Liver (tissue), 9 donors: Measurements from ENCODE around the gene TMEM184C. TPM values are rescaled to one million over a fixed set of nuclear protein-coding genes. Genes with fewer than 3 reads are reported as not detected.

Experiments used
- DNase-seq: peaks from one replicate; pipeline ENCODE4 v3.0.0-alpha.2; 2017; ENCODE audit warnings: low spot score
- H3K27ac ChIP-seq, 2 donors: one replicate each; pipeline ENCODE4 v1.7.0; 2013; ENCODE audit warnings: inconsistent platforms in 2 of 2, low read length in 2 of 2, control low read depth in 1 of 2, low read depth in 1 of 2, mild to moderate bottlenecking in 1 of 2
- H3K27me3 ChIP-seq, 4 donors: one replicate each; pipeline versions ENCODE4 v1.6.1 to v1.7.0; 2013; ENCODE audit warnings: low read length in 3 of 4, inconsistent platforms in 1 of 4, mild to moderate bottlenecking in 1 of 4, moderate library complexity in 1 of 4; ENCODE audit not compliant: control insufficient read depth in 4 of 4, insufficient read depth in 4 of 4
- H3K36me3 ChIP-seq, 4 donors: one replicate each; pipeline versions ENCODE4 v1.6.1 to v1.7.0; 2013; ENCODE audit warnings: low read length in 3 of 4, mild to moderate bottlenecking in 3 of 4, low read depth in 1 of 4, moderate library complexity in 1 of 4; ENCODE audit not compliant: control insufficient read depth in 4 of 4, insufficient read depth in 3 of 4
- H3K4me1 ChIP-seq, 4 donors: one replicate each; pipeline versions ENCODE4 v1.6.1 to v1.7.0; 2013; ENCODE audit warnings: low read length in 3 of 4, mild to moderate bottlenecking in 3 of 4, moderate library complexity in 1 of 4; ENCODE audit not compliant: control insufficient read depth in 4 of 4, insufficient read depth in 4 of 4
- H3K4me3 ChIP-seq, 3 donors: one replicate each; pipeline versions ENCODE4 v1.6.1 to v1.7.0; 2013; ENCODE audit warnings: low read length in 3 of 3, control low read depth in 1 of 3, low read depth in 1 of 3, mild to moderate bottlenecking in 1 of 3
- H3K9ac ChIP-seq, 2 donors: one replicate each; pipeline ENCODE4 v1.7.0; 2013; ENCODE audit warnings: low read length in 2 of 2, mild to moderate bottlenecking in 2 of 2, moderate library complexity in 2 of 2, control low read depth in 1 of 2, low read depth in 1 of 2
- H3K9me3 ChIP-seq, 4 donors: one replicate each; pipeline versions ENCODE4 v1.6.1 to v1.7.0; 2013; ENCODE audit warnings: low read length in 3 of 4; ENCODE audit not compliant: control insufficient read depth in 4 of 4
- ATF3 ChIP-seq: IDR thresholded peaks from 2 replicates; pipeline ENCODE4 v1.6.1; 2016; ENCODE audit warnings: antibody characterized with exemption
- CTCF ChIP-seq: fragments of 150-350 bp; IDR thresholded peaks from 2 replicates; pipeline ENCODE4 v1.5.1; 2017; ENCODE audit warnings: improper control_type of control experiment, low read depth, low read length; ENCODE audit not compliant: missing input control
- EGR1 ChIP-seq, 2 donors: IDR thresholded peaks; 2 replicates each; pipeline ENCODE4 v1.6.1; 2016 to 2018; ENCODE audit warnings: antibody characterized with exemption in 2 of 2, low read depth in 2 of 2
- FOXA1 ChIP-seq: IDR thresholded peaks from 2 replicates; pipeline ENCODE4 v1.6.1; 2016; ENCODE audit warnings: antibody characterized with exemption
- FOXA2 ChIP-seq: IDR thresholded peaks from 2 replicates; pipeline ENCODE4 v1.6.1; 2016; ENCODE audit warnings: antibody characterized with exemption
- GABPA ChIP-seq, 2 donors: IDR thresholded peaks in 1 of 2; conservative IDR thresholded peaks in 1 of 2; 2 replicates each; pipeline ENCODE4 v1.6.1; 2016; ENCODE audit warnings: antibody characterized with exemption in 2 of 2, mild to moderate bottlenecking in 1 of 2, moderate library complexity in 1 of 2
- HNF4G ChIP-seq: IDR thresholded peaks from 2 replicates; pipeline ENCODE4 v1.6.1; 2016; ENCODE audit warnings: antibody characterized with exemption
- JUND ChIP-seq, 2 donors: IDR thresholded peaks; 2 replicates each; pipeline ENCODE4 v1.6.1; 2016; ENCODE audit warnings: antibody characterized with exemption in 2 of 2
- MAX ChIP-seq: IDR thresholded peaks from 2 replicates; pipeline ENCODE4 v1.6.1; 2016; ENCODE audit warnings: antibody characterized with exemption
- NR2F2 ChIP-seq: IDR thresholded peaks from 2 replicates; pipeline ENCODE4 v1.6.1; 2016; ENCODE audit warnings: antibody characterized with exemption
- RAD21 ChIP-seq, 2 donors: IDR thresholded peaks; 2 replicates each; pipeline ENCODE4 v1.6.1; 2016; ENCODE audit warnings: antibody characterized with exemption in 2 of 2, mild to moderate bottlenecking in 2 of 2
- REST ChIP-seq: IDR thresholded peaks from 2 replicates; pipeline ENCODE4 v1.6.1; 2016; ENCODE audit warnings: antibody characterized with exemption, mild to moderate bottlenecking
- RXRA ChIP-seq, 2 donors: IDR thresholded peaks; 2 replicates each; pipeline ENCODE4 v1.6.1; 2017 to 2018; ENCODE audit warnings: antibody characterized with exemption in 2 of 2, mild to moderate bottlenecking in 1 of 2
- SP1 ChIP-seq: IDR thresholded peaks from 2 replicates; pipeline ENCODE4 v1.6.1; 2018; ENCODE audit warnings: antibody characterized with exemption, mild to moderate bottlenecking
- TAF1 ChIP-seq: conservative IDR thresholded peaks from 2 replicates; pipeline ENCODE4 v1.6.1; 2016; ENCODE audit warnings: antibody characterized with exemption, mild to moderate bottlenecking
- ZBTB33 ChIP-seq: IDR thresholded peaks from 2 replicates; pipeline ENCODE4 v1.6.1; 2016; ENCODE audit warnings: antibody characterized with exemption
- WGBS: extraction: QIAGEN DNeasy Blood & Tissue Kit; methylation state at CpG from one replicate; pipeline ENCODE4 v1.1.7; 2013; 5-methylcytosine and 5-hydroxymethylcytosine counted together
- polyA plus RNA-seq, 2 donors: library from polyadenylated mRNA; stranded (reverse) in 1 of 2; unstranded in 1 of 2; fragments of 200-250 nt in 1 of 2; fragments of >200 nt in 1 of 2; fragmentation: Nextera tagmentation in 1 of 2; extraction: Ambion mirVana in 1 of 2; gene quantifications; one replicate each; pipeline versions ENCODE4 v1.2.1 to v1.2.3, GENCODE V29; 2013 to 2015
- total RNA-seq, 2 donors: library from RNA; depleted of rRNA; stranded (reverse); fragments of >200 nt; gene quantifications; one replicate each; pipeline ENCODE4 v1.2.3, GENCODE V29; 2014
- donor health status: healthy.
- donor health status: healthy.
- donor health status: healthy.
- donor health status: healthy.
- donor health status: healthy.

TMEM184C gene
- total and polyA plus RNA-seq, 4 donors: 9.1 to 31.4 (median 13.4) TPM

GRCh38 chr4:147586637-147587036 is 30.6 kb upstream of the TMEM184C start:
- DNase-seq: no peak
- Histone ChIP-seq H3K9me3 (no peaks in the 10 kb centered on the region), H3K27ac (no peak overlapping the region), H3K27me3 (no peaks in the 10 kb centered on the region), H3K4me3 (no peak overlapping the region), H3K4me1 (no peaks in the 10 kb centered on the region), H3K9ac (no peak overlapping the region), H3K36me3 (no peaks in the 10 kb centered on the region)
- 85% methylated on average over 4 of the region's 4 CpGs for WGBS
- no peak for TF ChIP-seq REST
- no peak for TF ChIP-seq NR2F2
- TF ChIP-seq HNF4G: no peak
- no peak for TF ChIP-seq ZBTB33
- TF ChIP-seq TAF1: no peak
- TF ChIP-seq RXRA (IDR thresholded peaks at IDR 0.05): no peak
- TF ChIP-seq GABPA (IDR thresholded peaks at IDR 0.05 in 1 of 2, conservative IDR thresholded peaks at IDR 0.05 in 1 of 2): no peak
- TF ChIP-seq JUND (IDR thresholded peaks at IDR 0.05): no peak
- no peak for TF ChIP-seq FOXA1
- TF ChIP-seq CTCF: no peak
- no peak for TF ChIP-seq MAX
- no peak for TF ChIP-seq EGR1 (IDR thresholded peaks at IDR 0.05; ENCODE audit: low read depth in 2 of 2)
- no peak for TF ChIP-seq FOXA2
- no peak for TF ChIP-seq SP1
- no peak for TF ChIP-seq ATF3
- TF ChIP-seq RAD21 (IDR thresholded peaks at IDR 0.05): no peak

- no peaks in the 10 kb centered on the region for H3K4me1 ChIP-seq
- TF ChIP-seq EGR1 (IDR thresholded peaks at IDR 0.05; ENCODE audit: low read depth in 2 of 2): no peak
- TF ChIP-seq FOXA1: no peak
- TF ChIP-seq ATF3: no peak
- TF ChIP-seq NR2F2: no peak
- no peak overlapping the region for H3K9ac ChIP-seq
- no peaks in the 10 kb centered on the region for H3K27me3 ChIP-seq
- no peak for DNase-seq
- WGBS: 86% methylated on average over 3 of the region's 3 CpGs
- H3K4me3 ChIP-seq: no peak overlapping the region
- no peaks in the 10 kb centered on the region for H3K36me3 ChIP-seq
- H3K9me3 ChIP-seq: no peaks in the 10 kb centered on the region
- no peak overlapping the region for H3K27ac ChIP-seq
These were observed 30.2 kb upstream of the TMEM184C start for GRCh38 chr4:147587041-147587440.
